Glutamatergic neuron (in vitro differentiated cells): ENCODE measurements around the gene HPF1. TPM values are rescaled to one million over a fixed set of nuclear protein-coding genes. Genes with fewer than 3 reads are reported as not detected.

ENCODE experiments used
- DNase-seq: peaks from one replicate; pipeline ENCODE4 v3.0.0; 2022
- H3K27ac Mint-ChIP-seq: one replicate; pipeline ENCODE4 v1.8.0; 2020; ENCODE audit warnings: mild to moderate bottlenecking, mixed read lengths, inconsistent platforms; ENCODE audit not compliant: unreplicated experiment
- H3K27me3 Mint-ChIP-seq: one replicate; pipeline ENCODE4 v1.8.0; 2020; ENCODE audit warnings: mild to moderate bottlenecking, moderate library complexity, mixed read lengths, inconsistent platforms; ENCODE audit not compliant: unreplicated experiment
- H3K36me3 Mint-ChIP-seq: one replicate; pipeline ENCODE4 v1.8.0; 2020; ENCODE audit warnings: mild to moderate bottlenecking, mixed read lengths, inconsistent platforms; ENCODE audit not compliant: unreplicated experiment
- H3K4me1 Mint-ChIP-seq: one replicate; pipeline ENCODE4 v1.8.0; 2020; ENCODE audit warnings: mild to moderate bottlenecking, low read depth, mixed read lengths, inconsistent platforms; ENCODE audit not compliant: unreplicated experiment
- H3K4me3 Mint-ChIP-seq: one replicate; pipeline ENCODE4 v1.8.0; 2020; ENCODE audit warnings: mild to moderate bottlenecking, mixed read lengths, inconsistent platforms; ENCODE audit not compliant: unreplicated experiment
- H3K9me3 Mint-ChIP-seq: one replicate; pipeline ENCODE4 v1.8.0; 2020; ENCODE audit warnings: mild to moderate bottlenecking, moderate library complexity, mixed read lengths, inconsistent platforms; ENCODE audit not compliant: unreplicated experiment
- CTCF ChIP-seq: fragments of 200-600 bp; sonication (generic); IDR thresholded peaks from one replicate; pipeline ENCODE4 v1.5.0; 2021; ENCODE audit not compliant: partially characterized antibody, unreplicated experiment
- total RNA-seq: library from RNA; stranded (reverse); fragmentation: NEBNext Ultra II Directional; extraction: Animal tissue kit (Norgen Biotek cat#: 25700); gene quantifications from one replicate; pipeline ENCODE4 v1.2.1, GENCODE V29; 2021; ENCODE audit not compliant: unreplicated experiment

HPF1 gene
- total RNA-seq, 1 donor from 2014 or later, result 25.0 TPM

GRCh38 chr4:169707958-169708643 lies 49.6 kb downstream of the HPF1 start:
- peaks cover 3% of the 10 kb centered on the region for H3K4me1 Mint-ChIP-seq
- no peak for TF ChIP-seq CTCF
- DNase-seq, result no peak
- no peak overlapping the region for H3K4me3 Mint-ChIP-seq
- H3K36me3 Mint-ChIP-seq, result no peaks in the 10 kb centered on the region
- no peaks in the 10 kb centered on the region for H3K9me3 Mint-ChIP-seq
- no peak overlapping the region for H3K27ac Mint-ChIP-seq
- no peaks in the 10 kb centered on the region for H3K27me3 Mint-ChIP-seq

- H3K4me3 Mint-ChIP-seq, result no peak overlapping the region
- DNase-seq, result no peak
- peaks cover 6% of the 10 kb centered on the region for H3K36me3 Mint-ChIP-seq
- peaks cover 2% of the 10 kb centered on the region for H3K9me3 Mint-ChIP-seq
- no peak for TF ChIP-seq CTCF
- no peaks in the 10 kb centered on the region for H3K4me1 Mint-ChIP-seq
- no peaks in the 10 kb centered on the region for H3K27me3 Mint-ChIP-seq
- no peak overlapping the region for H3K27ac Mint-ChIP-seq
Measured at GRCh38 chr4:169698331-169698730, 59.4 kb downstream of the HPF1 start.

- no peak for TF ChIP-seq CTCF
- Mint-ChIP-seq H3K27ac (no peak overlapping the region), H3K27me3 (peaks cover 1% of the 10 kb centered on the region), H3K4me3 (no peak overlapping the region), H3K36me3 (no peaks in the 10 kb centered on the region), H3K9me3 (no peaks in the 10 kb centered on the region), H3K4me1 (no peaks in the 10 kb centered on the region)
- no peak for DNase-seq
Measured at GRCh38 chr4:169690787-169691186, 67.0 kb downstream of the HPF1 start.

- no peak overlapping the region for H3K27ac Mint-ChIP-seq
- H3K36me3 Mint-ChIP-seq, result no peaks in the 10 kb centered on the region
- no peaks in the 10 kb centered on the region for H3K4me1 Mint-ChIP-seq
- DNase-seq, result no peak
- no peaks in the 10 kb centered on the region for H3K9me3 Mint-ChIP-seq
- H3K27me3 Mint-ChIP-seq, result peaks cover 1% of the 10 kb centered on the region
- no peak overlapping the region for H3K4me3 Mint-ChIP-seq
- TF ChIP-seq CTCF, result no peak
Measured at GRCh38 chr4:169689681-169690080, 68.1 kb downstream of the HPF1 start.

- no peak for DNase-seq
- no peak overlapping the region for H3K27ac Mint-ChIP-seq
- peaks cover 9% of the 10 kb centered on the region for H3K9me3 Mint-ChIP-seq
- H3K4me3 Mint-ChIP-seq, result no peak overlapping the region
- H3K4me1 Mint-ChIP-seq, result peaks cover 4% of the 10 kb centered on the region
- no peak for TF ChIP-seq CTCF
- peaks cover 3% of the 10 kb centered on the region for H3K27me3 Mint-ChIP-seq
- H3K36me3 Mint-ChIP-seq, result peaks cover 15% of the 10 kb centered on the region
Measured at GRCh38 chr4:169682372-169683047, 75.2 kb downstream of the HPF1 start.
